Posterior vena cava (tissue), 2 donors: ENCODE measurements around the gene NTN3. TPM values are rescaled to one million over a fixed set of nuclear protein-coding genes. Genes with fewer than 3 reads are reported as not detected.
"Not testable (repeated sequence)": the region's sequence is repeated elsewhere in the genome, so short reads cannot be mapped to it uniquely, and the experiment has no call there.

Source experiments
- DNase-seq: peaks from one replicate; pipeline ENCODE4 v3.0.0-alpha.2; 2020; ENCODE audit warnings: low spot score
- intact Hi-C, 2 donors: fragments of 100-400 bp; cut with DNase I; formaldehyde crosslinking; loops; one replicate each; pipeline versions ENCODE4 v1.14.1 to v1.14.2; 2022 to 2023
- long read RNA-seq, 2 donors: library from polyadenylated mRNA; unstranded; transcript quantifications; one replicate each; pipeline ENCODE4 v2.0.0, GENCODE V29; 2020 to 2021
- total RNA-seq, 2 donors: library from RNA; stranded (reverse); fragmentation: NEBNext Ultra II Directional; extraction: Animal tissue kit (Norgen Biotek cat#: 25700); gene quantifications; one replicate each; pipeline ENCODE4 v1.2.1, GENCODE V29; 2021
- donor health status: DM: yes; HTN: yes; CAD: no.
- donor health status: DM: yes; HTN: yes; CAD: no.

NTN3 gene
- under 1 TPM in 1 of 2 donors, not detected in 1; 0.29 TPM for total RNA-seq
- long read RNA-seq, donor 1 = 0 reads
- long read RNA-seq, donor 2 = 0 reads

DNA sequence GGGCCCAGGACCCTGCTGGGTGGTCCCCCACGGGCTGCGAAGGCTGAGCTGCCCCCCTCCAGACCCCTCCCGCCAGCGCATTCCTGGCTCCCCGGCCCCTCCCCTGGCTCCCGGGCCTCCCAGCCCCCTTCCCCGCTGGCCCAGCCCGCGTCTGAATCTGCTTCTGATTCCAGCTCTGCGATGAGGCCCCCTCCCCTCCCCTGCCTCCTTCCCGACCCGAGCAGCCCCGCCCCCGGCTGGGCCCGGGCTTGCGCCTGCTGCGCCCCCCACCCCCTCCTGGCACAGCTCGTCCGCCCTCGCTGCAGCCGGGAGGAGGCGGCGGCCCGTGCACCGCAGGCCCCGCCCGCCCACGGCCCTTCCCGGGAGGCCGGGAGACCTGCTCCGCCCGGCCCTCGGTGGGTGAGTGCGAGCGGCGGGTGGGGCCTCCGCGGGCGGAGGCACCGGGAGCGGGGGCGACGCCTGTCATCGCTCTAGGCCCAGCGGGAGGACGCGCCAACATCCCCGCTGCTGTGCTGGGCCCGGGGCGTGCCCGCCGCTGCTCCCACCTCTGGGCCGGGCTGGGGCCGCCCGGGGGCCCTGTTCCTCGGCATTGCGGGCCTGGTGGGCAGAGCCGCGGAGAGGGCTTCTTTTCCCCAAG is at the start of gene NTN3:
Gene NTN3 (plus strand): TSS at position 282 of the 637 bp plus-strand sequence. CDS start 405 bp downstream, outside the sequence.
- intact Hi-C loops = no loop called here
- no peak for DNase-seq

- no peak for DNase-seq
- intact Hi-C loops = loop anchor here in 1 of 2 donors (5.0 kb wide), 1 partner anchor 1895 kb away; the partner anchor contains the start of gene CAPN15
Observed at GRCh38 chr16:2422123-2422867, 48.8 kb upstream of the NTN3 start.

GRCh38 chr16:2424061-2425007 is 46.8 kb upstream of the NTN3 start:
- DNase-seq = no peak
- intact Hi-C loops = loop anchor here in 1 of 2 donors (5.0 kb wide), 1 partner anchor 1897 kb away; the partner anchor contains the start of gene CAPN15

- intact Hi-C loops = no loop called here
- DNase-seq = peak; percentile 45
Observed at GRCh38 chr16:2425008-2425518, 46.0 kb upstream of the NTN3 start.

- no peak for DNase-seq
- intact Hi-C loops = no loop called here
Observed at GRCh38 chr16:2425825-2426430, 45.2 kb upstream of the NTN3 start.

GRCh38 chr16:2426941-2427361 is 44.1 kb upstream of the NTN3 start:
- intact Hi-C loops = no loop called here
- no peak for DNase-seq

DNA sequence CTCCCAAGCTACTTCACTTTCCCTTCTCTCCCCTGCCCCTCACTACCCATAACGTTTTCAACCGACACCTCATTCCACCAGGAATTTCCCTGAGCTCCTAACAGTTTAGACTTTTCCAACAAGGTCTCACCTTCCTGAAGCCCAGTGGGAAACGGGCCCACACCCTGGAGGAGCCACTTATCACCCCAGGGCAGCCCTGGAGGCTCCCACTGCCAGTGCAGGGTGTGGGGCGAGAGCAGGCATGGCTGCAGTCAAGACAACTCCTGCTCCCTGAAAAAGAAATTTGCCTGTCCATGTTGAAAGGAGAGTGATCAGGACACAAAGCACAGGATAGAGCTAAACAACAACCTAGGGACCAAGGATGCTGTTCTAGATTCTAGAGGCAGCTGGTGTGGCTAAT is 43.6 kb upstream of the NTN3 start:
- intact Hi-C loops = no loop called here
- DNase-seq = no peak

DNA sequence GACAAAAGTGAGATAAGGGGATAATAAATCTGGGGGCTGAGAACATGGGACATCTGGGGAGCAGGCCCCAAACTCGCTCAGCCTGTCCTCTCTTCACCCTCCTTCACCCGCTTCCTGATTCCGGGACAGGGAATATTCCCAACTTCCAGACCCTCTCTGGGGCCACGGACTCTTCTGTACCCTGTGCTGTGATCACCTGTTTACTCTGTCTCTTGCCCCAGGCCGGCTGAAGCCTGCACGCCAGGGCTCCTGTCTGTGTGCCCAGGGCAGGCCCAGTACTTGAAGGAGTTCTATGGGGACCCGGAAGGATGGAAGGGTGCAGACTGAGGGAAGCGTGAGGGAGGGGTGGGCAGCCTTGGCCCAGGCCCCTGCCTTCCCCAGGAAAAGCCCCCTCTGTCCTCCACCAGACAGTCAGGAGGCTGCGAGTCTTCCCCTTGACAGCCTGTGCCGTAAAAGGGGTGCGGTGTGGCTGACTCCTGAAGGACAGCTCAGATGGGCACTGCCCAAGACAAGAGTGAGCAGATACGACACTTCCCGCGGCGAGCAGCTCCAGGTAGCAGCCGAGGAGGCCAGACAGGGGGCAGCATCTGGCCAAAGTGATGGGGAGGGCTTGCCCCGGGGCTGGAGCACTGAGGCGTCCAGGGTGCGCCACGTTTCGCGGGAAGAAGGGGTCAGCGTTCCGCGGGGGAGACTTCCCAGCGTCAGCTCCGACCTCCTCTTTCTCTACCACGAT is 42.9 kb upstream of the NTN3 start:
- intact Hi-C loops = no loop called here
- peak; percentile 58 for DNase-seq

DNA sequence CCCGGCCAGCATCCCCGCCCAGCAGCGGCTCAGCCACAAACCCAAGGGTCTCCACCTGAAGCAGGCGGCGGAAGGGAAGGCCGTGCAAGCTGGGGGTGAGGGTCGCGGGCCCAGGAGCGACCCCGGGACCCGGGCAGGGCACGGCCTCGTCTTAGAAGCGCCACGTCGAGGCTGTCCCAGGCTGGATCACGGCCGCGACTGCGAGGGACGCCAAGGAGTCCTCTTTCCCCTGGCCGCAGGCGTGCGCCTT is 42.4 kb upstream of the NTN3 start:
- intact Hi-C loops = no loop called here
- DNase-seq = no peak

DNA sequence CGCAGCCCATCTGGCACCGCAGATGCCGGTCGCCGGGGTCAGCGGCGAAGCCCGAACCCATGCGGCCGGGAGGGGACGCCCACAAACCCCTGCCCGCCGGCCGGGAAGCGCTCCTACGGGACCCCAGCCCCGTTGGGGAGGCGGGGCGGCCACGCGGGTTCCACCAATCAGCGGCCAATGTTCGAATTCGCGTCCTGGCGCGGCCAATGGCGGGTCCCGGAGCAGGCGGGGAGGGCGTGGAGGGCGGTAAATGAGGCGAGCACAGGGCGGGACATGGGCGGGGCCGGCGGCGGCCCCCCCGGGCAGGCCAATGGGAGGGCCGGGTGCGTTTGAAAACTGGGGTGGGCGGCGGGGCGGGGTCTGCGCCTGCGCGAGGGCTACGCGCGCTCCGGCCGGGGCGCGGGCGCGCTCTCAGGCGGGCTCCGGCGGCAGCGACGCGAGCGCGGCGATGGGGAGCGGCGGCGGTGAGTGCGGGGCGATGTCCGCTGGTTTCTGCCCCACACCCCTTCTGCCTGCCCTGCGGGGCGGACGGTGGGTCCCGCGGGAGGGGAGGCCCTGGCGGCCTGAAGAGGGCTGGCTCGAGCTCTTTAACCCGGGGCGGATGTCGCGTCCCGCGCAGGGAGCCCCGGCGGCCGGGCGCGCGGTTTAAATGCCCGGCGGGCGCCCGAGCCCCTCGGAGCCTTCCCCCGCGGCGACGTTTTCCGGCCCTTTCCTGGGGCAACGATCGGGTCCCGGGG is 41.9 kb upstream of the NTN3 start, which contains the start of gene CCNF:
Gene CCNF (plus strand): TSS at position 414 of the 737 bp plus-strand sequence. CDS start 35 bp downstream, at position 449.
- DNase-seq = peak; percentile 99
- intact Hi-C loops = no loop called here

DNA sequence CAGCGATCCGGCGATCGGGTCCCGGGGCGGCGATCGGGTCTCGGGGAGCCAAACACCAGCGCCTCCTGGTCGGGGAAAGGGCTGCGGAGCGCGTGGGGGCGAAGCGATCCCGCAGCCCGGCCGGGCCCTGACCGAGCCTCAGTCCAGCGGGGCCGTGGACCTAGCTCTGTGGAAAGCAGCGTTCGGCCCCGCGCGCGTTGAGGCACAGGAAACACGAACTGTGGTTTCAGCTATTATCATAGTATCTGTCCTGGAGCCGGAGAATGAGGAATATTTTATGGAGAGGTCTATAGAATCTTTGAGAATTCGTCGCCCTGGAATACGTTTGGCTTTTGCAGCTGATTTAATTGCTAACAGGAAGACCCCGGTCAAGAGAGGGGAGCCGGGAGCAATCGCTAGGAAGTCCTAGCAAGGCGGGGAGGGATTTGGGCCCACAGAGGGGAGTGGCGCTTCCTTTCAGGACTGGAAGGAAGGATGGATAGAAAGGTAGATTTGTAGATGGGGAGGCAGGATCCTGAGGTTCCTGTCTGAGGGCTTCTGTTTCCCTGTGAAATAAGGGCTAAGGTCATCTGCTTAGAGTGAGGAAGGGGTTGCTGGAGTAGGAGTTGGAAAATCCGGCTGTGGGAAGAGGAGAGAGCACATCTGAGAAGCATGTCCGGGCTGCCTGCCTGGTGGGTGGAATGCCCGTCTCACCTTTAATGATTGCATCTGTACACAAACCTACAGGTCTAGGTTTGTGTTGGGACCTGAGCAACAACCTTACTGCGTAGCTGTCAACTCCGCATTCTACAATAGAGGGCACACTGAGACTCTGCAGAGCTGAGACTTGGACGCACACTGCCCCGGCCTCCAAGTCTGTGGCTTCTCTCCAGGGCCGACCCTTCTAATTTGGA is 41.1 kb upstream of the NTN3 start:
- intact Hi-C loops = loop anchor here in 1 of 2 donors (10.0 kb wide), 1 partner anchor 65 kb away; no protein-coding TSS in a partner anchor
- DNase-seq = peak; percentile 80

DNA sequence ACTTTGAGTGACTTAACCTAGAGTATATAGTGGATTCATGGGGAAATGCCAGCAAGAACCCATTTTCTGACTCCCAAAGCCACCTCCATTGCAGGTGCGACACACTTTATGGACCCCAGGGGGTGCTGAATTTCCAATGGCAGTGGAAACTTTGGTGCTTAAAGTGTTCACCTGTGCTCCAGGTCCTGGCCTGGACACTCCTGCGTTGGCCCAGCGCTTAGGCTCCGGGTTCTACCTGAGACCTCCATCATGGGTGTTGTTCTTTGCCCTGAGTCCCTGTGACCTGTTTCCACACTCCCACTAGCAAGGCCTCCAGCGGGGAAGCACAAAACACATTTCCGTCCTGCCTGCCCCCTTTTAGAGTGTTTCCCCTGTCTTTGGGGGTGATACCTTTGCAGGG is 38.8 kb upstream of the NTN3 start:
- peak; percentile 62 for DNase-seq
- intact Hi-C loops = loop anchor here in 1 of 2 donors (10.0 kb wide), 1 partner anchor 63 kb away; no protein-coding TSS in a partner anchor

DNA sequence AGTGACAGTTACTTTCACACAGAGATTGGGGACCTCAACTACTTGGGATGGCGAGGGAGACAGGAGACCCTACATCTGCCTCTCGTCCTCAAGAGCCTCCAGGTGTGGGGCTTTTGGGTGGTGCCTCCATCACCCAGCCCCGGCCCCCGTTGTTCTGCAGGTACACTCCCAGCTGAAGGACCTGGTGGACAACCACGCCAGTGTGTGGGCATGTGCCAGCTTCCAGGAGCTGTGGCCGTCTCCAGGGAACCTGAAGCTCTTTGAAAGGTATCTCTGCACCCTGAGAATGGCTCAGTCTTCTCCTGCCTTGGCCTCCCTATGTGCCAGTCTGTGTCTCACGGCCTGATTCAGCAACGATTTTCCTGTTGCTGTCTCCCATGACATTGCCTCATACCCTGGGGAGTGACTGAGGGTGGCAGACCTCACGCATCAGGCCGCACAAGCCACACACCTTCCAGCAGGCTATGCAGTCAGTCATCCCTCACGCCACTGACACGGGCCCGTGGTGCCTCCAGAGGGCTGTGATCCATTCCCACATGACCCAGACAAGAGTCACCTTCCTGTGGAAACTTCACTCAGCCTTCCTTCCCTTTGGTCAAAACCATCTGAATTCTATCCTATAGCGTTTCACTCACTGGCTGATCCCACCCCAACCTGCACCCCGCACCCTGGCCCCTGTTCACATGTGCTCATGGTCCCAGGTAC is 38.1 kb upstream of the NTN3 start:
- peak; percentile 72 for DNase-seq
- intact Hi-C loops = loop anchor here in 1 of 2 donors (10.0 kb wide), 1 partner anchor 62 kb away; no protein-coding TSS in a partner anchor

GRCh38 chr16:2435236-2435635 is 35.9 kb upstream of the NTN3 start:
- intact Hi-C loops = loop anchor here in 1 of 2 donors (10.0 kb wide), 1 partner anchor 60 kb away; no protein-coding TSS in a partner anchor
- DNase-seq = not testable (repeated sequence)

DNA sequence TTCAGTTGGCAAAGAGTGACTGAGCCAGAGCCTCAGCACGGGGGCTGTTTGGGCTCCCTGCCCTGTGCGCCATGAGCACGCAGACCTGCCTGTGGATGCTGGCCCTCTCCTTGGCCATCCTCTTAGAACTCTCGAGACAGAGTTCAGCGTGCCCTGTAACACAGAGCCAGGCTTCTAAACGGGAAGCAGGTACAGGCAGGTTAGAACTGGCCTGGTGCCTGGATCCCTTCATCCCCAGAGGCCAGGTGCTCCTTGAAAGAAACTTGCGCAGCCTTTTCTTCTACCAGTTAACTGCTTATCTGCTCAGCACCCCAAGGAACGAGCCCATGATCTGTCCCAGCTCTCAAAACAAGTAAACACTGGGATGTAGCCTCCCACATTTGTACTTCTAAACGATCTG is 35.0 kb upstream of the NTN3 start:
- DNase-seq = peak; percentile 32
- intact Hi-C loops = loop anchor here in 1 of 2 donors (1.0 to 10.0 kb wide), 2 partner anchors 26 to 59 kb away; no protein-coding TSS in a partner anchor
